HG02885 (cell line): ENCODE results near the gene PSMA6.
A peak's percentile ranks its signal among the peaks of the same experiment; 100 is the strongest.
"Not testable (repeated sequence)": the region's sequence is repeated elsewhere in the genome, so short reads cannot be mapped to it uniquely, and the experiment has no call there.

Experiments
- ATAC-seq: cut with Tn5 transposase; IDR thresholded peaks from one replicate; pipeline ENCODE4 v1.9.1; 2021; ENCODE audit warnings: mild to moderate bottlenecking; ENCODE audit not compliant: unreplicated experiment, poor library complexity

The PSMA6 gene

GRCh38 chr14:35306114-35306513 lies 13.9 kb downstream of the PSMA6 start:
- no peak for ATAC-seq

- ATAC-seq: no peak
Observed at GRCh38 chr14:35317820-35318219, 25.6 kb downstream of the PSMA6 start.

- no peak for ATAC-seq
Observed at GRCh38 chr14:35319509-35319908, 27.3 kb downstream of the PSMA6 start.

GRCh38 chr14:35320472-35320871 lies 28.3 kb downstream of the PSMA6 start:
- no peak for ATAC-seq

DNA sequence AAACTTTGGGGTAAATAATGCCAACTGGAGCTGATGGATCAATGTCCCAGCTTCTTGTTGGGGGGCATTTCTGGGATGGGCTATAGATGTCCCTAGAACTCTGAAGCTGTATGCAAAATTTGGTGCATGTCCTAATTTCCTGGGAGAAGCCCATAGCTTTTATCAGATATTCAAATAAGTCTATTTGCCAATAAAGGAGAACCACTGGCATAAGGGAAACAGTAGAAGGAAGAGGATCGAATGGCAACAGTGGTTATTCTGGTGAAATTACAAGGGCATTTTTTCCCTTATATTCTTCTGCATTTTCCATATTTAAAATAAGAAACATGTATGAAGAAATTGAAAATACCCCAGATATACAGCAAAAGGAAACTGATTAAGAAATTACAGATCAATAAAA lies 34.2 kb downstream of the PSMA6 start:
- ATAC-seq: no peak

DNA sequence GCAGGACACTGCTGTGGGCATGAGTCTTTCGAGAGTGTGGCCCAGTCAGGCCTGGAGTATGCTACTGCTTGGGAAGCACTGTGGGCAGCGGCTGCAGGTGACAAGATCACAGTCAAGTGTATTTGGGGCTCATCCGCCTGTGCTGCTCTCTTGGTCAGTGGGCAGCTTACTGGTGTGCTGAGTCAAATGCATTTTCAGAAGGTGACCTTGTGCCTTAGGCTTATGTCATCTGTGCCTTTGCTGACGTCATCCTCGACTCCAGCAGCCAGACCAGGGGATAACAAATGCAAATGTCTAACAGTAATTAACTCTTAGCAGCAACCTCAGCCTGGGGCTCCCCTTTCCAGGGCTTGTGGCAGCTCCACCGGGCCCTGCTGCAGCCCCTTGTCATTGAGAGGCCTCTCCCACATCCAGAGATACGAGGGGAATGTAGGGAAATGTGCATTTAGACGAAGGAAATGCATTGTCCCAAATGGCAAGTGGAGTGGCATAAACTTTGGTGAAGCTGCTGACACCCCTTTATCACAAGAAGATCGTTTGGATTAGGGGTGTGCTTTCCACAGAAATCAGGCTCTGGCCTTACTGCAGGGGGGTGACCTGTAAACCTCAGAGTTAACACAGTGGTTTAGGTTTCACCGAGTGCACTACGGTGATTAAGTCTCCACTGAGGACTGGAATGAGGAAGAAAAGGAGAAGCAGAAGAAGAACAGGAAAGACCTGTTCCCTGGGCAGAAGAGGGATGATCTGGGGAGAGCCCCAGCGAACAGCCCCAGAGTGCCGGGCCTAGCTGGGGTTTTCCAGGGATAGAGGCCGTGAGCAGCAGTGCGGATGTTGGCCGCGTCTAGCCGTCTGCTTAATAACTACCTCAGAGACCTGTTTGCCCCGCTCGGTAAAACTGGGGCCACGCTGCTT lies 39.7 kb downstream of the PSMA6 start:
- ATAC-seq: peak; percentile 60

- no peak for ATAC-seq
Observed at GRCh38 chr14:35332517-35333263, 40.5 kb downstream of the PSMA6 start.

DNA sequence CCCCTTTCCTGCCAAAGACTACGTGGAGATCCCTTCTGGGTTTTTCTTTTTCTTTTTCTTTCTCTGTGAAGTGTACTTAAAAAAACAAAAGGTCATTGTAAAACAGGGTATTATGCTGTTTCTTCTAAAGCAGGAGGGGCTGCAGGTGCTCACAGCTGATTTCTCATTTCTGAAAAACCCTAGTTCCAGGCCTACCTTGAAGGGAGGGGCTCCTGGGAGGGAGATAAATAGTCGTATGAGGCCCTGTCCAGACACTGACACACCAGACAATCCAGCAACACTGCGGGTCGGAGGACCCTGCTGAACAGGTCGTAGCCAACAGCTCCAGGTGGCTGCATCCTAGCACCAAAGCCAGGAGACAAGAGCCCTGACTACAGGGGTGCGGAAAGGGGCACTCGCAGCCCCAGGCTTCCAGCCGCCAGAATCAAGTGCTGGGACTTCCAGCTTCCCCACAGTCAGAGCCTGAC lies 41.1 kb downstream of the PSMA6 start:
- no peak for ATAC-seq

- no peak for ATAC-seq
Observed at GRCh38 chr14:35333797-35334743, 41.9 kb downstream of the PSMA6 start.

DNA sequence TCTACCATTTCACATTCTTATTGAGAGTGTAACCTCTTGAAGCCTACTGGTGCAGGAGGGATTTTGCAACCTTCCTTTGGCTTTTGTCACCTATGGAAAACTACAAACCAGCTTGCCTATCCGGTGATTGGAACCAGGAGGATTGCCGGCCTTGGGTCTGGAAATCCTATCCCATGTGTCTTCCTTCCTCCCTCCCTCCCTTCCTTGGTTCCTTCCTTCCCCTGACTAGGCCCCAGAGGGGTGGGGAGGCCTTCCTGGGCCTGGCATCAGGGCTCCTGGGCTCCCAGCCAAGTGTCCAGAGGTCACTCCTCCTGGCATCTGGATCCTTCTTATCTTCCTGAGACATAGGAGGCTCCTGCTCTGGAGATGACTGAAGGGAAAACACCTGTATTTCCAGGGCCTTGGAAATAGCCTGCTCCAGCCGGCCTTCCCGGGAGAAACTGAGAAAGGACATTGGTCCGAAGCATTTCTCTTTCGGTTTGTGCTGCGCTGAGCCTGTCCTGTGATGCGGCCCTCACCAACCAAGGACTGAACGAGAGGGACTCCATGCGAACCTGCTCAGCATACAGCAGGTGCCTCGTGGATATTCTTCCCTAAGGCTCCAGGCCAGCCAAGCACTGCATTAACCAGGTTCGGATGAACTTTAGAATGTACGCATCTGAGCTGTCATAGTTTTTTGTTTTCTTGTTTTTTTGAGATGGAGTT lies 43.4 kb downstream of the PSMA6 start:
- ATAC-seq: no peak

DNA sequence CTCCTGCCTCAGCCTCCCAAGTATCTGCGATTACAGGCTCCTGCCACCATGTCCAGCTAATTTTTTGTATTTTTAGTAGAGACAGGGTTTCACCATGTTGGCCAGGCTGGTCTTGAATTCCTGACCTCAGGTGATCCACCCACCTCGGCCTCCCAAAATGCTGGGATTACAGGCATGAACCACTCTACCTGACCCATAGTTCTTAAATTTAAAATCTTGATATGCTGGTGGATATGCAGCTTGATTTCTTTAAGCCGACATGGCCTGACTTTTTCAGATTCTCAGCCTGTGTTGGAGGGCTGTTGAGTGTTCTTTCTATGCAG lies 44.0 kb downstream of the PSMA6 start:
- ATAC-seq: not testable (repeated sequence)

DNA sequence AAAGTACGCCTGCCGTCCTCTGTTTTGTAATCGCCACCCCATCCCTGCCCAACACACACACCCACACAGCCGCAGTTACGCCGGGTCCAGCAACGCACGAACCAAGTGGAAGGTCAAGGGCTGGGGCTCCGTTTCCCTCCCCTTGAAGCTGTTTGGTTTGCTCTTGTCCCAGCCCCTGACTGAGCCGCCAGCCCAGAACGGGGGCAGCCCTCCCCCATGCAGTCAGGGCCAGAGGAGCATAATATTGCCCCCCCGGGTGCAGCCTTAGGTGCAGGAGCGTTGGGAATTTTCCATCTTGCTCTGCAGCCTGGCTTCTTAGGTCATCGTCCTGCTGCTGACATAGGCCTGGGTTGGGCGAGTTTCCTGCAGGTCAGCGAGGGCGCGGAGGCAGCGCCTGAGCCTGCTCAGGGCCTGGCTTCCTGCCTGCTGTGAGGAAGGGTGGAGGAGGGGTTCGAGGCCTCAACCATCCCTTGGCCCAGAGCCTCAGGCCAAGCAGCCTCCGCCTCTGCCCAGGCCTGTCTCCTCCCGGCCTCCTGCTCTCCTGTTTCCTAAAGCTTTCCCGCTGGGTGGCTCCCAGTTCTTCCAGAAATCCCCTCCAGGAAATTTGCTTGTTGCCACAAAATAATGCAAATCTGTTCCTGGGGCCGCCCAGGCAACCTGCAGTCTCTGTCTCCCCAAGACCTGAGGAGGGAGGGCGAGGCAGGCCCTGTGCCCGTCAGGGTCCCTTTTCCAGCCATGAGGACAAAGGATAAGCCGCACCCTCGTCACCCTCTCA lies 44.5 kb downstream of the PSMA6 start:
- no peak for ATAC-seq

- no peak for ATAC-seq
Observed at GRCh38 chr14:35337269-35338255, 45.4 kb downstream of the PSMA6 start.

- no peak for ATAC-seq
Observed at GRCh38 chr14:35338731-35339405, 46.7 kb downstream of the PSMA6 start.

- ATAC-seq: peak; percentile 68
Observed at GRCh38 chr14:35339761-35340406, 47.7 kb downstream of the PSMA6 start.

GRCh38 chr14:35340616-35341453 lies 48.7 kb downstream of the PSMA6 start:
- ATAC-seq: no peak
